Activated CD8-positive, alpha-beta T cell treated with anti-CD3 and anti-CD28 coated beads for 36 hours (primary cell): ENCODE data around the gene LST1. TPM values are rescaled to one million over a fixed set of nuclear protein-coding genes. Genes with fewer than 3 reads are reported as not detected.
A peak's percentile ranks its signal among the peaks of the same experiment; 100 is the strongest.

ENCODE experiments used
- ATAC-seq: fragments of 200-7000 bp; cut with Tn5 transposase; one replicate; pipeline ENCODE4 v1.10.0; 2021; ENCODE audit warnings: mild to moderate bottlenecking, moderate library complexity
- CTCF ChIA-PET: fragments of 350-600 bp; sonication (Branson Sonifier 250); formaldehyde crosslinking; loops from one replicate; lab custom pipeline; 2021; ENCODE audit warnings: antibody characterized with exemption; lab: Charles Lee
- POLR2A ChIA-PET: fragments of 350-600 bp; sonication (Branson Sonifier 250); formaldehyde crosslinking; loops from one replicate; lab custom pipeline; 2021; ENCODE audit warnings: antibody characterized with exemption; lab: Charles Lee
- DNase-seq: peaks from one replicate; pipeline ENCODE4 v3.0.0-alpha.2; 2020
- H3K27ac Mint-ChIP-seq: one replicate; pipeline ENCODE4 v1.8.0; 2021; ENCODE audit warnings: mild to moderate bottlenecking, mixed read lengths
- H3K27me3 Mint-ChIP-seq: one replicate; pipeline ENCODE4 v1.8.0; 2021; ENCODE audit warnings: mixed read lengths
- H3K36me3 Mint-ChIP-seq: one replicate; pipeline ENCODE4 v1.8.0; 2021; ENCODE audit warnings: low read depth, mixed read lengths
- H3K4me1 Mint-ChIP-seq: one replicate; pipeline ENCODE4 v1.8.0; 2021; ENCODE audit warnings: low read depth, mixed read lengths
- H3K4me3 Mint-ChIP-seq: one replicate; pipeline ENCODE4 v1.8.0; 2021; ENCODE audit warnings: mild to moderate bottlenecking, moderate library complexity, mixed read lengths
- H3K9me3 Mint-ChIP-seq: one replicate; pipeline ENCODE4 v1.8.0; 2021; ENCODE audit warnings: mixed read lengths
- intact Hi-C: fragments of 100-400 bp; cut with micrococcal nuclease; formaldehyde crosslinking; loops from one replicate; pipeline ENCODE4 v1.10.0; 2022
- microRNA-seq: library from miRNA; unstranded; fragments of <30 nt; microRNA quantifications from one replicate; pipeline ENCODE4 v1.2.0, GENCODE V29; 2022; ENCODE audit warnings: borderline microRNAs expressed, borderline replicate concordance
- total RNA-seq, 2 experiments: library from RNA; stranded (reverse); gene quantifications; one replicate each; pipeline ENCODE4 v1.2.3, GENCODE V29; 2021
- TF ChIP-seq, protein P1 (sequence below): fragments of 200-600 bp; IDR thresholded peaks from one replicate; pipeline ENCODE4 v1.8.0; 2022; ENCODE audit warnings: antibody characterized with exemption, mild to moderate bottlenecking

Gene LST1
- total RNA-seq, 2 experiments from 2014 or later: 40.4 to 43.6 TPM

DNA sequence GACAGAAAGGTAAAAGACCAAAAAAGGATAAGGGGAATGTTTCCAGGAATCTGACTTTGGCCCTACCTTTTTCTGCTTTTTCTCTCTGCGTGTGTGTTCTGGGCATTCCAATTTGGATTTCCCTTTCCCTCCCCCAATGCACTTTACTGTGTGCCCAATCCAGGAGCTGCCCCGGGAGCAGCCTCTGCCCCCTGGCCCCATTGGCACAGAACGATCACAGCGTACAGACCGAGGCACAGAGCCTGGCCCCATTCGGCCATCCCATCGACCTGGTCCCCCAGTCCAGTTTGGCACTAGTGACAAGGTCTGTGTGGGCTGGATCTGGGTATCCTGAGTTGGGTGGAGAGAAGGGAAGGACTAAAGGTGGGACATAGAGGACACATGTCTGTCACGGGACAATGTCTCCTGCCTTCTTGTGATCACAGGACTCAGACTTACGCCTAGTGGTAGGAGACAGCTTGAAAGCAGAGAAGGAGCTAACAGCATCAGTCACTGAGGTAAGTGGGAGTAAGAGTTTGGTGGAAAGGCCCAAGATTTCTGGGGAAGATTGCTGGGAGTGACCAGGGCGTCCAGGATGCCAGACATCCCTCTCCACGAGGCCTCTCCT, 49.0 kb downstream of the LST1 start:
- no peak for ATAC-seq
- H3K36me3 Mint-ChIP-seq: peaks cover 52% of the 10 kb centered on the region
- CTCF ChIA-PET: interaction anchor here (1.0 to 1.6 kb wide), 3 partner anchors 8 to 37 kb away, joined by 5 to 6 read pairs (median 5); no protein-coding TSS in a partner anchor
- TF ChIP-seq, protein P1, sequence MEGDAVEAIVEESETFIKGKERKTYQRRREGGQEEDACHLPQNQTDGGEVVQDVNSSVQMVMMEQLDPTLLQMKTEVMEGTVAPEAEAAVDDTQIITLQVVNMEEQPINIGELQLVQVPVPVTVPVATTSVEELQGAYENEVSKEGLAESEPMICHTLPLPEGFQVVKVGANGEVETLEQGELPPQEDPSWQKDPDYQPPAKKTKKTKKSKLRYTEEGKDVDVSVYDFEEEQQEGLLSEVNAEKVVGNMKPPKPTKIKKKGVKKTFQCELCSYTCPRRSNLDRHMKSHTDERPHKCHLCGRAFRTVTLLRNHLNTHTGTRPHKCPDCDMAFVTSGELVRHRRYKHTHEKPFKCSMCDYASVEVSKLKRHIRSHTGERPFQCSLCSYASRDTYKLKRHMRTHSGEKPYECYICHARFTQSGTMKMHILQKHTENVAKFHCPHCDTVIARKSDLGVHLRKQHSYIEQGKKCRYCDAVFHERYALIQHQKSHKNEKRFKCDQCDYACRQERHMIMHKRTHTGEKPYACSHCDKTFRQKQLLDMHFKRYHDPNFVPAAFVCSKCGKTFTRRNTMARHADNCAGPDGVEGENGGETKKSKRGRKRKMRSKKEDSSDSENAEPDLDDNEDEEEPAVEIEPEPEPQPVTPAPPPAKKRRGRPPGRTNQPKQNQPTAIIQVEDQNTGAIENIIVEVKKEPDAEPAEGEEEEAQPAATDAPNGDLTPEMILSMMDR: no peak
- H3K27ac Mint-ChIP-seq: peak overlapping the region; percentile 38
- intact Hi-C loops: no loop called here
- POLR2A ChIA-PET: interaction anchor here (0.7 to 16.2 kb wide), 7 partner anchors 9 to 100 kb away, joined by 3 to 235 read pairs (median 7); partner anchors contain the start of genes APOM, BAG6 and DDX39B
- H3K9me3 Mint-ChIP-seq: no peaks in the 10 kb centered on the region
- DNase-seq: no peak
- H3K4me3 Mint-ChIP-seq: no peak overlapping the region
- H3K27me3 Mint-ChIP-seq: no peaks in the 10 kb centered on the region
- peaks cover 5% of the 10 kb centered on the region for H3K4me1 Mint-ChIP-seq

DNA sequence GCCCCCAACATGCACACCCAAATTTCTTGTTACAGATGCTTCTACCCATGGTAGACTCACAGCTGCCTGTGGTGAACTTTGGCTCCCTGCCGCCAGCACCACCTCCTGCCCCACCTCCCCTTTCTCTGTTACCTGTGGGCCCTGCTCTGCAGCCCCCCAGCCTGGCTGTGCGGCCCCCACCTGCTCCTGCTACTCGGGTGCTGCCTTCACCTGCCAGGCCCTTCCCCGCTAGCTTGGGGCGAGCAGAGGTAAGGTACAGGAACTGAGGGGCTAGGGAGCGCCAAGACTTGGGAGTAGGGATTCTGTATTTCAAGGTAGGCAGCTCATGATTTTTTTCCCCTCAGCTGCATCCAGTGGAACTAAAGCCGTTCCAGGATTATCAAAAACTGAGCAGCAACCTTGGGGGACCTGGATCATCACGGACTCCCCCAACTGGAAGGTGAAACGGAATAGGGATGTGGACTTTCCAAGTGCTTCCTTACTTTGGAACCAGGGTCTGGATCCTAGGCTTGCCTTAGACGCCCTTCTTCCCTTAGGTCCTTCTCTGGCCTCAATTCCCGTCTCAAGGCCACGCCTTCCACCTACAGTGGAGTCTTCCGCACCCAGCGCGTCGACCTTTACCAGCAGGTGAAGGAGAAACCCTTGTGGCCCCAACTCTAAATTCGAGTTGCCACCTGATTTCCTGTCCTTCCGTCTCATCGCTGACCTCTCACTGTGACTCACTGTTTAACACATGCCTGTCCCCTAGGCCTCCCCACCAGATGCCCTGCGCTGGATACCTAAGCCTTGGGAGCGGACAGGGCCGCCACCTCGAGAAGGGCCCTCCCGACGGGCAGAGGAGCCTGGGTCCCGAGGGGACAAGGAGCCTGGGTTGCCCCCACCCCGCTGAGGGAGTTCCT, 50.9 kb downstream of the LST1 start:
- CTCF ChIA-PET: interaction anchor here (1.4 kb wide), 1 partner anchor 39 kb away, joined by 6 read pairs; no protein-coding TSS in a partner anchor
- no peak for ATAC-seq
- H3K27ac Mint-ChIP-seq: no peak overlapping the region
- peaks cover 49% of the 10 kb centered on the region for H3K36me3 Mint-ChIP-seq
- H3K9me3 Mint-ChIP-seq: no peaks in the 10 kb centered on the region
- H3K27me3 Mint-ChIP-seq: no peaks in the 10 kb centered on the region
- no peak for DNase-seq
- intact Hi-C loops: no loop called here
- POLR2A ChIA-PET: interaction anchor here (5.9 to 16.2 kb wide), 2 partner anchors 11 to 15 kb away, joined by 62 to 235 read pairs; partner anchors contain the start of gene BAG6
- H3K4me3 Mint-ChIP-seq: no peak overlapping the region
- H3K4me1 Mint-ChIP-seq: peaks cover 5% of the 10 kb centered on the region
- TF ChIP-seq, protein P1: no peak

Small RNA genes lying within 50 kb of the gene (microRNA-seq; reads per million reads assigned to microRNA genes)
- not detected for gene MIR6832

Other genes with a start within 250 kb of the LST1 start
- gene HLA-B, start 229.1 kb upstream of the LST1 start, total RNA-seq: 1,000 to 10,000 TPM; 2,892 to 2,968 TPM
- 1 to 10 TPM; 5.6 to 6.0 TPM for gene MICA, start 182.7 kb upstream of the LST1 start, total RNA-seq
- gene MICB, start 88.1 kb upstream of the LST1 start, total RNA-seq: 10 to 100 TPM; 17.0 to 17.7 TPM
- gene MCCD1, start 57.3 kb upstream of the LST1 start, total RNA-seq: not detected
- 100 to 1,000 TPM; 568 to 572 TPM for gene DDX39B, start 44.3 kb upstream of the LST1 start, total RNA-seq
- gene ATP6V1G2, start 39.7 kb upstream of the LST1 start, total RNA-seq: 1 to 10 TPM in 1 of 2 experiments, under 1 TPM in 1; 0.86 to 1.1 TPM
- 10 to 100 TPM; 11.3 to 13.0 TPM for gene NFKBIL1, start 38.7 kb upstream of the LST1 start, total RNA-seq
- gene LTA, start 14.0 kb upstream of the LST1 start, total RNA-seq: 100 to 1,000 TPM; 713 to 724 TPM
- 10 to 100 TPM; 89.2 to 92.5 TPM for gene TNF, start 10.7 kb upstream of the LST1 start, total RNA-seq
- 100 to 1,000 TPM; 368 to 375 TPM for gene LTB, start 3.9 kb upstream of the LST1 start, total RNA-seq
- 10 to 100 TPM; 60.1 to 60.3 TPM for gene NCR3, start 6.7 kb downstream of the LST1 start, total RNA-seq
- gene AIF1, start 29.0 kb downstream of the LST1 start, total RNA-seq: 100 to 1,000 TPM; 240 to 253 TPM
- 100 to 1,000 TPM; 257 to 262 TPM for gene PRRC2A, start 34.4 kb downstream of the LST1 start, total RNA-seq
- gene BAG6, start 66.4 kb downstream of the LST1 start, total RNA-seq: 100 to 1,000 TPM; 303 to 318 TPM
- gene APOM, start 69.6 kb downstream of the LST1 start, total RNA-seq: 1 to 10 TPM; 4.4 to 4.9 TPM
- gene C6orf47, start 74.5 kb downstream of the LST1 start, total RNA-seq: 10 to 100 TPM; 11.4 to 11.7 TPM
- 10 to 100 TPM; 29.4 to 30.9 TPM for gene GPANK1, start 78.7 kb downstream of the LST1 start, total RNA-seq
- 100 to 1,000 TPM; 241 to 247 TPM for gene CSNK2B, start 79.8 kb downstream of the LST1 start, total RNA-seq
- gene LY6G5B, start 83.7 kb downstream of the LST1 start, total RNA-seq: 10 to 100 TPM; 14.7 to 16.1 TPM
- 1 to 10 TPM; 1.6 to 2.3 TPM for gene LY6G5C, start 94.8 kb downstream of the LST1 start, total RNA-seq
- 10 to 100 TPM; 23.7 to 24.3 TPM for gene ABHD16A, start 117.0 kb downstream of the LST1 start, total RNA-seq
- gene LY6G6F, start 120.6 kb downstream of the LST1 start, total RNA-seq: not detected
- not detected for gene LY6G6D, start 129.1 kb downstream of the LST1 start, total RNA-seq
- not detected for gene LY6G6C, start 135.5 kb downstream of the LST1 start, total RNA-seq
- gene MPIG6B, start 137.1 kb downstream of the LST1 start, total RNA-seq: under 1 TPM; 0.65 to 0.81 TPM
- 1 to 10 TPM; 6.3 to 6.9 TPM for gene DDAH2, start 143.0 kb downstream of the LST1 start, total RNA-seq
- 100 to 1,000 TPM; 334 to 346 TPM for gene CLIC1, start 150.3 kb downstream of the LST1 start, total RNA-seq
- gene MSH5, start 153.7 kb downstream of the LST1 start, total RNA-seq: 100 to 1,000 TPM in 1 of 2 experiments, 10 to 100 TPM in 1; 96.9 to 105 TPM
- 10 to 100 TPM; 13.6 to 18.7 TPM for gene SAPCD1, start 176.4 kb downstream of the LST1 start, total RNA-seq
- 1 to 10 TPM; 1.6 TPM for gene VWA7, start 191.1 kb downstream of the LST1 start, total RNA-seq
- gene VARS1, start 209.5 kb downstream of the LST1 start, total RNA-seq: 100 to 1,000 TPM; 150 to 153 TPM
- gene LSM2, start 220.7 kb downstream of the LST1 start, total RNA-seq: 100 to 1,000 TPM; 117 to 120 TPM
- gene HSPA1L, start 229.0 kb downstream of the LST1 start, total RNA-seq: 1 to 10 TPM; 1.7 to 2.0 TPM
- gene HSPA1A, start 229.3 kb downstream of the LST1 start, total RNA-seq: 10 to 100 TPM; 36.6 to 37.8 TPM
- gene HSPA1B, start 241.5 kb downstream of the LST1 start, total RNA-seq: 10 to 100 TPM; 50.4 to 50.8 TPM